Putamen (tissue), 1 donor: ENCODE data around the gene CATSPERZ.
"Not testable (repeated sequence)": the region's sequence is repeated elsewhere in the genome, so short reads cannot be mapped to it uniquely, and the experiment has no call there.

Experiments
- DNase-seq: peaks from one replicate; pipeline ENCODE4 v3.0.0-alpha.2; 2016; ENCODE audit warnings: low spot score

The CATSPERZ gene

DNA sequence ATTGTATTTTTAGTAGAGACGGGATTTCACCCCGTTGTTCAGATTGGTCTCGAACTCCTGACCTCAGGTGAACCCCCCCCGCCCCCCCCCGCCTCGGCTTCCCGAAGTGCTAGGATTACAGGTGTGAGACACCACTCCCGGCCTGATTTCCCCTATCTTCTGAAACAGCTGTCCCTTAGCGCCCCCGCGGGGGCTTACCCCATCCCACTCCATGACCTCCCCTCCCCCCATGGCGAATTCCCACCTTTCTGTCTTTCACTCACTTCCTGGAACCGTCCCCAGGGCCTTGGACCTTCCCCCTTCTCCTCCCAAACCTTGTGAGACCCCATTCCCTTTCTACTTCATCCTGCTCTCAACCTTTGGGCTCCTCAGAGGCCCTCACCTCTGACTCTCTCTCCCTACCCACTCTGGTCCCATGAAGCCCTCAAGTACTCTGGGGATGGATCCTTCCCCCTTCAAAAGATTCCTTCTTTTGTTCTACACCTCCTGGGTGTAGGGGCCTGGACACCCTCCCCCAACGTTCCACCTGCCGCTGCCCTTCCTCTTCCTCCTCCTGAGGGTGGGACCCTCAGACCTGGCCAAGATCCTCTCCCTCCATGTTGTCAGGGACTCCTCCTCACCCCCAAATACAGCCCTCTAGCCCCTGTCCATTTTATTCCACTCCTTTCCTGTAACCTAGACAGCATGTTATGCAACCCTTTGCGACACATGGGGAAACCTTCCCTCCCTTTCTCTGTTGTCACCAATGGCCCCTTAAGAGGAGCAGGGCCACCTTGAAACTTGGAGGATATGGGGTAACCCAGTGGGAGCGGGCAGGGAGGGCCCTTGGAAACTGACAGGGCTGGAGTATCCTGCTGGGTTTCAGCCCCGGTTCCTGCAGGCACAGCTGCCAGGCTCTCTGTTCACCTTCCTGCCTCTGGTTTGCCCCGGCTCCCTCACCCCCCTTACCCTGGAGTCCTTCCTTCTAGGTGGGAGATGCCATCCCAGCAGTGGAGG is 18.9 kb downstream of the CATSPERZ start:
- DNase-seq: no peak

GRCh38 chr11:64320556-64320955 is 20.4 kb downstream of the CATSPERZ start:
- no peak for DNase-seq

GRCh38 chr11:64321026-64321425 is 20.9 kb downstream of the CATSPERZ start:
- no peak for DNase-seq

DNA sequence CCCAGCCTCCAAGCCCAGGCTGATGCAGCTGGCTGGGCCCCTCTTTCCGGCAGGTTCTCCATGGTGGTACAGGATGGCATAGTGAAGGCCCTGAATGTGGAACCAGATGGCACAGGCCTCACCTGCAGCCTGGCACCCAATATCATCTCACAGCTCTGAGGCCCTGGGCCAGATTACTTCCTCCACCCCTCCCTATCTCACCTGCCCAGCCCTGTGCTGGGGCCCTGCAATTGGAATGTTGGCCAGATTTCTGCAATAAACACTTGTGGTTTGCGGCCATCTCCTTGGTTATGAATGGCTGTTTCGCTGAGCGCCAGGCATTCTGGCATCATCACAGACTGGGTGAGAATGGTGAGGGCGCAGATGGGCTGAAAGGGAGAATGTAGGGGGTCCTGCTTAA is 21.4 kb downstream of the CATSPERZ start:
- DNase-seq: no peak

- no peak for DNase-seq
Observed at GRCh38 chr11:64322925-64323260, 22.7 kb downstream of the CATSPERZ start.

DNA sequence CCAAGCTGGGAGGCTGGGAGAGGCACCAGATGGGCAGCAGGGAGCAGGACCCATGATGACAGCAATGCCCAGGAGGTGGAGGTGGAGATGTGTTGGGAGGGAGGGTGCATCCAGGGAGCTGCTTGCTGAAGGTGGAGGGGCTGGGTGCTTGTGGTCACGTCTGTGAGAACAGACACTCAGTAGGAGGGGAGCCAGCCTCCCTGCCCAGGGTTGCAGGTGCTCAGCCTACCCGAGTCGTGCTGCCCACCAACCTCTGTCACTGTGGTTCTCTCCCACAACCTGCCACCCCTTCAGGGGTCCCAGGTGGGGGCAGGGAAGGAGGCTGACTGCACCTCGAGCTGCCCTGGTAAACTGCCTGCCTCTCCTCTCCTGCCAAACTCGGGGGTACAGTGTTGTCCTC is 23.2 kb downstream of the CATSPERZ start:
- no peak for DNase-seq

GRCh38 chr11:64323984-64324383 is 23.8 kb downstream of the CATSPERZ start:
- not testable (repeated sequence) for DNase-seq

GRCh38 chr11:64324692-64325469 is 24.7 kb downstream of the CATSPERZ start:
- DNase-seq: no peak

GRCh38 chr11:64327375-64327774 is 27.2 kb downstream of the CATSPERZ start:
- DNase-seq: no peak

DNA sequence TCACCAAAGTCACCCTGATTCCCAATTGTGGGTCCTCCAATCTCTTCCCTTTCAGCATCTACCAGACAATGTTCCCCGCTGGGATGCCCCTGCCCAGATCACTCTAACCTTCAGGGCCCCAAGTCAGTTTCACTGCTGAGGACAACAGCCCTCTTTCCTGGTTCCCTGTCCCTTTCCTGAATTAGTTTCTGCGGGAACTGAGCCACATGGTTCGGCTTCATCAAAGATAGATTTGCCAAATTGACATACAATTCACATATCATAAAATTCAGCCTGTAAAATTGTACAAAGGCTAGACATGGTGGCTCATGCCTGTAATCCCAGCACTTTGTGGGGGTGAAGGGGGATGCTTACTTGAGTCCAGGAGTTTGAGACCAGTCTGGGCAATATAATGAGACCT is 27.8 kb downstream of the CATSPERZ start:
- DNase-seq: no peak

DNA sequence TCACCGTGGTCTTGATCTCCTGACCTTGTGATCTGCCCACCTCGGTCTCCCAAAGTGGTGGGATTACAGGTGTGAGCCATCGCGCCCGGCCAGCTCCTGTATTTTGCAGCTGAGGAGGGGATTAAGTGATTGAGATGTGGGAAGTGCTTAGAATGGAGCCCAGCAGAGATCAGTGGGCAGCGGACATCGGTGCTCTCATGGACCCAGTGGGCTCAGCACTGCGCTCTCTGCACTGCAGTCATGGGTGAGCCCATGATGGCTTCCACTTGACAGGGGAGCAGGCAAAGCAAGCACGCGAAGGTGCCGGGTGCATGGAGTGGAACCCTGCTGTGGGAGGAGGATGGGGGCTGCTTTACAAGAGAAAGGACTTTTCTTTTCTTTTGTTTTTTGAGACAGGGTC is 30.7 kb downstream of the CATSPERZ start:
- DNase-seq: no peak

DNA sequence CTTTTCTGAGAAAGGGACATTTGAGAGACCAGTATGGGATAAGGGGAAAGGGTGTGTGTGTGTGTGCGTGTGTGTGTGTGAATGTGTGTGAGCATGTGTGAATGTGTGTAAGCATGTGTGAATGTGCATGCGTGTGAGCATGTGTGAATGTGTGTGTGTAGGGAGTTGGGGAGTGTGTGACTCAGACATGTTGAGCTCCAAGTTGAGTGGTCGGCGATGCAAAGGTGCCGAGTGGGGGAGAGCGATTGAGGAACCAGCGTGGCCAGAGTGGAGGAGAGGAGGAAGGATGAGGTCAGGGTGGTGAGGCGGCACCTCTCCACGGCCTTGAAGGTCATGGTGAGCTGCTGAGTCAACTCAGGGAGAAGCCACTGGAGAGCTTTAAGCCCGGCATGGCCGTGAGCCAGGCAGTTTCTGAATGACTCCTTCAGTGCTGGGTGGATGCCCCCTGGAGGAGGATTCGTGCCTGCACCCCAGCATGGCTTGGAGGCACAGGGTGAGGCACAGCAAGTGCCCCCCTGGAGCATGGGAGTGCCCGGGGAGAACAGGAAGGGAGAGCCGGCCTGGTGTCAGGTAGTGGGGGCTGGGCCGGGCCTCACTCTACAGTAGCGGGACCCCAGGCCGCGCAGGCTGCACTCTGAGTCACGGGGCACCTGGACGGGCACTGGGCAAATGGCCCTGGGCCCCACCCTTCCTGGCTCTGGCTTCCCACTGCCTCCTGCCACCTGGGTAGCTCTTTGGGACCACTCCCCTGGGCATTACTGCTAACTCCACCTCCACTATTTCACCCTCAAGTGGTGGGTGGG is 31.6 kb downstream of the CATSPERZ start:
- DNase-seq: no peak

DNA sequence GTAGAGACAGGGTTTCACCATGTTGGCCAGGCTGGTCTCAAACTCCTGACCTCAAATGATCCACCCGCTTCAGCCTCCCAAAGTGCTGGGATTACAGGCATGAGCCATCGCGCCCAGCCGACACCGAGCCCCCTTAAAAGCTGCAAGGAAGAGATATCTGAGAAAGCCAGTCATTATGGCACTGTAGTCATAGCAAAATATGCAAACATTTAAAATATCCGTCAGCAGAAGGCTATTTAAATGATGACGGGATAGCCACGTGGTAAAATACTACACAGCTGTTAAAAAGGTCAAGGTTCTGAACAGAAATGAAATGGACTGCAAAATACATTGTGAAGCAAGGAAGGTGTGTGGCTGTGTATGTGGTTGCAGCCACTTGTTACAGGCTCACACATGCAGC is 33.4 kb downstream of the CATSPERZ start:
- DNase-seq: no peak

- DNase-seq: no peak
Observed at GRCh38 chr11:64334764-64335735, 34.9 kb downstream of the CATSPERZ start.

- DNase-seq: no peak
Observed at GRCh38 chr11:64337538-64338249, 37.5 kb downstream of the CATSPERZ start.

DNA sequence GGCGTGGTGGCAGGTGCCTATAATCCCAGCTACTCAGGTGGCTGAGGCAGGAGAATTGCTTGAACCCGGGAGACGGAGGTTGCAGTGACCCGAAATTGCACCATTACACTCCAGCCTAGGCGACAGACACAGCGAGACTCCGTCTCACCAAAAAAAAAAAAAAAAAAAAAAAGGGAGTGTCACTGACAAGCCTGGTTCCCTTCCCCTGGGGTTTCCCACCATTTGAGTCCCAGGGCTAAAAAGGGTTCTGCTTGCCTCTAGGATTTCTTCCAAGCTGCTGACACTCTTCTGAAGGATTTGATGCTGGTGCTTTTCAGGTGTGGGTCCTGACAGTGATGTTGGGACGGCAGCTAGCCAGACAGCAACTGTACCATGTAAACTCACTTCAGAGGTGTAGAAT is 38.6 kb downstream of the CATSPERZ start:
- DNase-seq: no peak

DNA sequence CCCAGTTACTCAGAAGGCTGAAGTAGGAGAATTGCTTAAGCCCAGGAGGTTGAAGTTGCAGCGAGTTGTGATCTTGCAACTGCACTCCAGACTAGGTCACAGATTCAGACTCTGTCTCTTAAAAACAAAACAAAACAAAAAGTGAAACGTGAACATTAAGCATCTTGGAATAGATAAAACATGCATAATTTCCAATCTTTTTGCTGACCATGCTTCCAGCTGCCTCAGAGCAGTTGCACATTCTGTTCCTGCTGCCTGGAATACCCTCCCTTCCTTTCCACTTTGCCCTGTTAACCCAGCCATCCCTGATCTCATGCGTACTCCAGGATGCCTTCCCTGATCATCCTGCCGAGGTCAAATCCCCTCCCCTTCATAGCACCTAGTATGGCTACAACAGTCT is 39.1 kb downstream of the CATSPERZ start:
- DNase-seq: no peak

GRCh38 chr11:64339754-64340408 is 39.7 kb downstream of the CATSPERZ start, which contains the start of gene CCDC88B:
CCDC88B (plus strand) TSS chr11:64340204; CDS start chr11:64340267, 63 bp downstream.
- no peak for DNase-seq

- no peak for DNase-seq
Observed at GRCh38 chr11:64340671-64341335, 40.6 kb downstream of the CATSPERZ start.
